ENCODE results near the gene TPRG1. TPM values are rescaled to one million over a fixed set of nuclear protein-coding genes. Genes with fewer than 3 reads are reported as not detected.

TPRG1 gene
- total RNA-seq, 1 donor from 2014 or later, result 3.3 TPM

- H3K27me3 Mint-ChIP-seq (ENCODE audit: low read depth), result no peaks in the 10 kb centered on the region
These were observed 106.5 kb downstream of the TPRG1 start for GRCh38 chr3:189278221-189278620.

DNA sequence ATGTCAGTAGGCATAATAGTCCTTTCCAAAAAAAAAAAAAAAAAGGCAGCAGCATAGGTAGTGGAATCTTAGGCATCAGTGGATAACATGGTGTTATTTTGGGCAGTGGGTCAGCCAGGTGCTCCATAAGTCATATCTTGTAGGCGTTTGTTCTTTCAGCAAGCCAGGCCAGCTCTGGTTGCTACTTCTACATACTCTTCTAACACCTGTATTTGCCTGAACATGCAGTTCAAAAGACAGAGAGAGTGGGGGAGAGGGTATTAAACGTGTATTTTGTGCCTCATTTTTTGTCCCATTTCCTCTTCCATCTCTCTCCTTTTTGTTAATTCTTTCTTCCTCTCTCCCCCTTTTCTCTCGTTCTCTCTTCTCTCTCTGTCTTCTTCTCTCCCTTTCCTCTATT is 110.4 kb downstream of the TPRG1 start:
- H3K4me1 Mint-ChIP-seq, result peaks cover 22% of the 10 kb centered on the region
- H3K9me3 Mint-ChIP-seq, result peaks cover 6% of the 10 kb centered on the region
- no peaks in the 10 kb centered on the region for H3K27me3 Mint-ChIP-seq (ENCODE audit: low read depth)
- H3K4me3 Mint-ChIP-seq, result no peak overlapping the region
- H3K36me3 Mint-ChIP-seq, result no peaks in the 10 kb centered on the region
- H3K27ac Mint-ChIP-seq, result no peak overlapping the region
- no peak for DNase-seq (ENCODE audit: low spot score in 2 of 2, unreplicated experiment in 2 of 2)
- no peak for TF ChIP-seq CTCF (IDR thresholded peaks at IDR 0.05; ENCODE audit: unreplicated experiment)

More at GRCh38 chr3:189278221-189278620, 106.5 kb downstream of the TPRG1 start:
- Mint-ChIP-seq H3K4me1 (peaks cover 31% of the 10 kb centered on the region), H3K4me3 (no peak overlapping the region), H3K27ac (no peak overlapping the region), H3K9me3 (peaks cover 6% of the 10 kb centered on the region), H3K36me3 (no peaks in the 10 kb centered on the region)
- TF ChIP-seq CTCF (IDR thresholded peaks at IDR 0.05; ENCODE audit: unreplicated experiment), result no peak
- DNase-seq (ENCODE audit: low spot score in 2 of 2, unreplicated experiment in 2 of 2), result no peak

GRCh38 chr3:189282741-189283140 is 111.0 kb downstream of the TPRG1 start:
- Mint-ChIP-seq H3K9me3 (peaks cover 6% of the 10 kb centered on the region), H3K27ac (no peak overlapping the region), H3K36me3 (no peaks in the 10 kb centered on the region), H3K4me1 (peaks cover 21% of the 10 kb centered on the region), H3K4me3 (no peak overlapping the region), H3K27me3 (ENCODE audit: low read depth) (no peaks in the 10 kb centered on the region)
- DNase-seq (ENCODE audit: low spot score in 2 of 2, unreplicated experiment in 2 of 2), result no peak
- TF ChIP-seq CTCF (IDR thresholded peaks at IDR 0.05; ENCODE audit: unreplicated experiment), result no peak

GRCh38 chr3:189286188-189286587 is 114.4 kb downstream of the TPRG1 start:
- H3K4me1 Mint-ChIP-seq, result peaks cover 21% of the 10 kb centered on the region
- H3K36me3 Mint-ChIP-seq, result no peaks in the 10 kb centered on the region
- DNase-seq (ENCODE audit: low spot score in 2 of 2, unreplicated experiment in 2 of 2), result no peak
- H3K27me3 Mint-ChIP-seq (ENCODE audit: low read depth), result no peaks in the 10 kb centered on the region
- TF ChIP-seq CTCF (IDR thresholded peaks at IDR 0.05; ENCODE audit: unreplicated experiment), result no peak
- H3K27ac Mint-ChIP-seq, result no peak overlapping the region
- no peaks in the 10 kb centered on the region for H3K9me3 Mint-ChIP-seq
- H3K4me3 Mint-ChIP-seq, result no peak overlapping the region

DNA sequence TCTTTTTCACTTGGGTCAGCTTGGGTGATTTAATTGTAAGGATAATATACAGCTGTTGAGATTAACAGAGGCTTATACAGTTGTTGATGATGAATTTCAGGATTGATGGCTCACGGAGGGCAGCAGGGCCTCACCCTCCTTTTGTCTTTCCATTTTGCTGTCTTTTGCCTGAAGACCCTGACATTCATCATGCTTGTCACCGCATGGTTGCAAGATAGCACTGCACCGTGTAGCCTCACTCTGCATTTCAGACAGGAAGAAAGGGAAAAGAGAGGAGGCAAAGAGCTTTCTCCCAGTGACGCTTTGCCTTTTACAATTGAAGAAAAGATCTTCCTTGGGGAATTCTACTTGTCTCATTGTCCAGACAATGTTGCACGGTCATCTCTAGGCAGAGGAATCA is 115.1 kb downstream of the TPRG1 start:
- peaks cover 21% of the 10 kb centered on the region for H3K4me1 Mint-ChIP-seq
- no peak for DNase-seq (ENCODE audit: low spot score in 2 of 2, unreplicated experiment in 2 of 2)
- H3K9me3 Mint-ChIP-seq, result no peaks in the 10 kb centered on the region
- no peaks in the 10 kb centered on the region for H3K27me3 Mint-ChIP-seq (ENCODE audit: low read depth)
- H3K36me3 Mint-ChIP-seq, result no peaks in the 10 kb centered on the region
- H3K4me3 Mint-ChIP-seq, result no peak overlapping the region
- no peak for TF ChIP-seq CTCF (IDR thresholded peaks at IDR 0.05; ENCODE audit: unreplicated experiment)
- H3K27ac Mint-ChIP-seq, result no peak overlapping the region
